ENCODE results near the gene YARS1. TPM values are rescaled to one million over a fixed set of nuclear protein-coding genes. Genes with fewer than 3 reads are reported as not detected.

Gene YARS1
- total RNA-seq (2014; rRNA removed; shearing (Covaris generic)), result 81.3 and 91.7 TPM in 2 replicates

DNA sequence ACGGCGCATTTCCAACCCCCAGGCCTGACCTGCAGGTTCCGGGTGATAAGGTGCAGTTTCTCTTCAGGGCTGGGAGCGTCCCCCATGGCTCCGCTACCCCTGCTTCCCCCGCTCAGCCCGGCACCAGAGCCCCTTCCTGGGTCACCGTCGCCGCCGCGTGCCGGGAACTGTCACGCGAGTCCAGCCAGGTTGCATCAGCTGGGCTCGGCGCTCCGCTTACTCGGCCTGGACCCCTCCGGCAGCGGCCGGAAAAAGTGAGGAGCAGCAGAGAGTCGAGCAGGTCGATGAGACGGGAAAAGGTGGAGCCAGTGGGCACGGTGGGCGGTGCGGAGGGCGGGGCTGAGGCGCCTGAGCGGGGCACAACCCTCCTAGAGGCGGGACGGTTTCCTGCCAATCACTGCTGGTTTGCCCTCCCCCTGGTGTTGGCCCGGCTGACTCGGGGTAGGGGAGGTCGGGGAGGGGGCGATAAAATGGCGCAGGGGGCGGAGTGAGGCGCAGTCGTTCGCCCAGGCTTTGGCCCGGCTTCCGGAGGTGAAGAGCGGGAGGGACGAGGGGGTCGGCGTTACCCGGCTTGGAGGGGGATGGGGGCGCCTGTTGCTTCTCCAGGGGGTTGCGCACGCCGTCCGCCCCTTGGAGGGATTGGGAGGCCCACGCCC lies at the start of gene YARS1, which contains the start of gene S100PBP:
YARS1 (minus strand) TSS at position 200 of the 656 bp plus-strand sequence; CDS start at position 86, 114 bp downstream.
S100PBP (plus strand) TSS at position 495 of the 656 bp plus-strand sequence. CDS start 8,447 bp downstream, outside the sequence.
- Histone ChIP-seq H3K27ac (peak within 1 kb of the TSS; percentile 97), H3K36me3 (no peaks in the 10 kb centered on the region), H3K4me3 (peak within 1 kb of the TSS; percentile 88), H3K4me1 (peaks cover 2% of the 10 kb centered on the region; the same call in 1 of the 2 replicates), H3K9me3 (replicated peaks) (no peaks in the 10 kb centered on the region), H3K27me3 (no peaks in the 10 kb centered on the region)
- peak; percentile 99 to 100 for DNase-seq

DNA sequence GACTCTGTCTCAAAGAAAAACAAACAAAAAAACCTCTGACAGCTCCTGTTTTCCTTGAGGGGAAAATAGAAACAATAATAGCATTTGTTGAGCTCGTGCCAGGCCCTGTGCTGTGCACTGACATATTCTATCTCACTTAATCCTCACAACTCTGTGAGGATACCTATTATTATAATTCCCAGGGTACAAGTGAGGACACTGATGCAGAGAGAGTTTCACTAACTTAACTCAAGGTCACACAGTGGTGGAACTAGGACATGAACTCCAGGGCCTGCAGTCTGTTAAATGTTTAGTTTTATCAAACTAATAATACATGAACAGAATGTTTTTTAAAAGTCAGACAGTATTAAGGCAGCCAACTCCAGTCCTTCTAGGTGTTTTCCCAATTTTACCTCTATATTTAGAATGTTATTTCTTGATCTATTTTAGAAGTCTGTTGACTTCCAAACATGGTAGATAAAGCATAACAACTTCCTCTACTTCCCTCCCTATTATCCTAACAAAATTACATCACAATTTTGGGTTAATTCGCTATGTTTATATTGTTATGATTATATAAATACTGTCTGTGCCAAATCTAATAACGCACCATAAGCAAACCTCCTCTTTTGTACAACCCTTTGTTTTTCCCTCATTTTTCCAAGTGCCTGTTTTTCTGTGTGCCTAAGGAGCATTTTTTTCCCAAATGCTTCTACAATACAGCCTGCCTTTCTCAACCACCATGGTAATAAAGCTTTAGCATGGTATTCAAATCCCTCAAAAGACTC lies 48.7 kb upstream of the YARS1 start:
- peaks cover 63% of the 10 kb centered on the region for H3K36me3 ChIP-seq
- no peak overlapping the region for H3K27ac ChIP-seq
- H3K4me1 ChIP-seq, result peaks cover 9% of the 10 kb centered on the region; the same call in 1 of the 2 replicates
- no peaks in the 10 kb centered on the region for H3K9me3 ChIP-seq (replicated peaks)
- H3K4me3 ChIP-seq, result no peak overlapping the region
- H3K27me3 ChIP-seq, result no peaks in the 10 kb centered on the region
- no peak for DNase-seq

DNA sequence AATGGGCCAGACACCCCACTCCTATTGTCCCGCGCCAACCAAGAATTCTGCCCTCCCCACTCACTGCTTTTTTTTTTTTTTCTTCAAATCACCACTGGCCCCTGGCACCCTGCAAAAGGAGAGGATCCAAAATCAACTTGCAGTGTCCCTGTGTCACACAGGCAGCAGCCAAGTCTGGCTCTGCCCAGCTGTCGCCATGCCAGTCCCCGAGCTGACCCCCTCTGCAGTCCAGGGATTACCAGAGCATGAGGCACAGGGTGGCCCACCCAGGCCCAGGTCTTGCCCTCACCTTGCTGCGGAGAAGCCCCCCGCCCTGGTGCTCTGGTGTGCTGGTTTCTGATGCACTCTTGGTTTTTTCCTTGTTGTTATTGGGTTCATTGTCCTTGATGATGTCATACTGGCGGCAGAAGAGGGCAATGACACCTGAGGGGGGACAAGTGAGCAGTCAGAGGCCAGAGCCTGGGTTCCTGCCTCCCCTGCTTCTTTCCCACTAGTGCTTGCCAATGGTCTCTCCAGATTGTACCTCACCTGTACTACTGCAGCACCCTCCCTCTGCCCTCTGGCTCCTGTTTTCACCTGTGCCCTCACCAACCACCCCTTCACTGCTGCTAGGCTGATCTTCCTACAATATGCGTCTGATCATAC lies 47.3 kb upstream of the YARS1 start:
- peaks cover 10% of the 10 kb centered on the region for H3K4me1 ChIP-seq
- H3K27ac ChIP-seq, result no peak overlapping the region
- no peak overlapping the region for H3K4me3 ChIP-seq
- no peak for DNase-seq
- H3K36me3 ChIP-seq, result peaks cover 68% of the 10 kb centered on the region
- no peaks in the 10 kb centered on the region for H3K27me3 ChIP-seq
- H3K9me3 ChIP-seq (replicated peaks), result no peaks in the 10 kb centered on the region

DNA sequence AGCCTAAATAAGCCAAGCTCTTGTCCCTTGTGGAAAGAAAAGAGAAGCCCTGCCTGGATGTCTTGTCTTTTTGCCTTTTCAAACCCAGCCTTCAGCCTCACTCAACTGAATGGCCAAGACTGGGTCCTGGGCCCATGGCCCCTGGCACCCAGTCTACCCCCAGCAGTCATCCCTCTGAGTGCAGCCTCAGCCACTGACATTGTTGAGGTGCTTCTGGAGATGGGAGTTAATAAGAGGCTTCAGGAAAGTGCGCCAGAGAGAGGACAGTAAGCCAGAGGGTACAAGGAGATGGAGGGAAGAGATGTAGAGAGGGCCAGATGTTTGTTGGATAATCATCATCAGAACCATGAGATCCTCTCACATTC lies 46.7 kb upstream of the YARS1 start:
- Histone ChIP-seq H3K4me3 (no peak overlapping the region), H3K27me3 (no peaks in the 10 kb centered on the region), H3K9me3 (replicated peaks) (no peaks in the 10 kb centered on the region), H3K27ac (no peak overlapping the region), H3K36me3 (peaks cover 68% of the 10 kb centered on the region), H3K4me1 (peaks cover 7% of the 10 kb centered on the region)
- no peak for DNase-seq

DNA sequence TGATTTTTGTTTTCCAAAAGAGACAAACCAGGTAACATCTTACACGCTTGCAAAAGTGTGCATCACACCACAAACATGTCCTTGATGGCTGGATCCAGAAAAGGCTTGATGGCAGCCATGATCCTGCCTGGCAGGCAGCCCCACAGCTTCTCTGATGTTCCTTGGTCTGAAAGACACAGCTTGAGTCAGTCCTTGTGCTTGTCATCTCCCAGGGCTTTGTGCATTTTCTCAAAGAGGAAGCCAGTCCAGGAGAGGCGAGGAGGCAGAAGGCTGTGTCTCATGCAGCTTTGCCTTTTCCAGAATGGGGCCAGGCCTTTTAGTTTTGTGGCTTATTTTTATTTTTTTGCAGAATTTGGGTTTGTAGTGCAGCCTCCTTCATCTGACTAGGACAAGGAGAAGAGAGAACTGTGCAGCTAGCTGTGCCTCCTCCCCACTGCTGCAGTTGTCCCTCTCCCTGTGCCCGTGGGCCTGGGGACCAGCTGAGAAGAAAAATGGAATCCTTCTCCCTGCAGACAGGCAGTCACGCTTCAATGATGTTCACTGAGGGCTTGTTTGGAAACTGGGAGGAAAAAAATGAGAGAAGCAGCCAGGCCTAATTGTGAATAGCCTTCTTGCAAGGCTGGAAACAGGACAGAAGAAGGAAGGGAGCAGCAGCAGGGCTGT lies 46.2 kb upstream of the YARS1 start:
- no peak for DNase-seq
- no peaks in the 10 kb centered on the region for H3K9me3 ChIP-seq (replicated peaks)
- peaks cover 7% of the 10 kb centered on the region for H3K4me1 ChIP-seq
- no peaks in the 10 kb centered on the region for H3K27me3 ChIP-seq
- H3K36me3 ChIP-seq, result peaks cover 66% of the 10 kb centered on the region
- H3K4me3 ChIP-seq, result no peak overlapping the region
- no peak overlapping the region for H3K27ac ChIP-seq

DNA sequence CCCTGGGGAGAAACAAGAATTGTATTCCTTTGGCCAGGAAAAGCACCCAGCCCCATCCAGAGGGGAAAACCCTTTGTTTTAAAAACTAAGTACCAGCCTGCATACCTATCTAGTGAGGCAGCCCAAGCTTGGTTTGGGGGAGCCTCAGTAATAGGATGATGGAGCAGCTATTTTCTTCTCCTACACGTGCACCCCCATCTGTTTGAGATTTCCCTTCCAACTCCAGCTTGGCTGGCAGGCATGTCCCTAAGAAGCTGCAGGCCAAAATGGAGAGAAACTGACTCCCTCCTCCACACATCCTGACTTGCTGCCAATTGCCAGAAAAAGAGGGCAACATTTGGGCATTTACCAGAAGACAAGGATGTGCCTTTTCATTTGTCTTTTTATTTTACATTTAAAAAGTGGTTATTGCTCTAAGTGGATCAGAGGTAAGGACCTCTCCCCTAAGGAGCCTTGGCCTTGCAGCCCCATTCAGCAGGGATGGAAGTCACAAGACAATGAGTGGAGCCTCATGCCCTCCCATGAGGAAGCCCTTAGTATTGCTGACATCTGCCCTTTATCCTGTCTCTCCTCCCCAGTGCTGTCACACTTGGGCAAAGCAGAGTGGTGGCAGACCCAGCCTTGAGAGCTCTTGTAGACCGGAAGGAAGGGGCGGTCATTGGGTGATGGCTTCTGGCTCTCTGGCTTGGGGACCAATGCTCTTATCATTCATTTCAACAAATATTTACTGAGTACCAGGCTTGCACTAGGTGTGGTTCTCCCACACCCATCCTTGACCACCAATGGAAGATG lies 44.9 kb upstream of the YARS1 start:
- no peak overlapping the region for H3K4me3 ChIP-seq
- no peaks in the 10 kb centered on the region for H3K27me3 ChIP-seq
- H3K9me3 ChIP-seq (replicated peaks), result no peaks in the 10 kb centered on the region
- H3K36me3 ChIP-seq, result peaks cover 58% of the 10 kb centered on the region
- H3K27ac ChIP-seq, result no peak overlapping the region
- H3K4me1 ChIP-seq, result peaks cover 7% of the 10 kb centered on the region
- no peak for DNase-seq

DNA sequence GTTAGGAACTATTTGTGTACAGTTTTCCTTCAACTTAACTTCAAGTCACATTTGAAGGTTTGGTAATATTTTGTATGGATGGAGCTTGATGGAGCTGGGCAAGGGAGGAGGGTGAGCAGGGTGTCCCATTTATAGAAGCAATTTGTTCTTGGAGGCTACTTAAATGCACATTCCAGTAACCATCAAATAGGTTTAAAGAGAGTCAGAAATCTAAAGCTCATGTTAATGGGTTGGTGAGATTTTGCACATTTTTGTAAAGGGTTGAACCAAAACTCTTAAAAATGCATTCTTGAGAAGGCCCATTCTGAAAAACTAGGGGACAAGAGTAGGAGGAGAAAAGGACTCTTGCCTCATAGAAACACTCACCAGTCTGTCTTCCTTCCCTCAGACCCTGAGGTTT lies 43.4 kb upstream of the YARS1 start:
- no peak for DNase-seq
- Histone ChIP-seq H3K4me3 (no peak overlapping the region), H3K9me3 (replicated peaks) (no peaks in the 10 kb centered on the region), H3K27me3 (no peaks in the 10 kb centered on the region), H3K4me1 (peaks cover 7% of the 10 kb centered on the region), H3K36me3 (peaks cover 58% of the 10 kb centered on the region), H3K27ac (no peak overlapping the region)

DNA sequence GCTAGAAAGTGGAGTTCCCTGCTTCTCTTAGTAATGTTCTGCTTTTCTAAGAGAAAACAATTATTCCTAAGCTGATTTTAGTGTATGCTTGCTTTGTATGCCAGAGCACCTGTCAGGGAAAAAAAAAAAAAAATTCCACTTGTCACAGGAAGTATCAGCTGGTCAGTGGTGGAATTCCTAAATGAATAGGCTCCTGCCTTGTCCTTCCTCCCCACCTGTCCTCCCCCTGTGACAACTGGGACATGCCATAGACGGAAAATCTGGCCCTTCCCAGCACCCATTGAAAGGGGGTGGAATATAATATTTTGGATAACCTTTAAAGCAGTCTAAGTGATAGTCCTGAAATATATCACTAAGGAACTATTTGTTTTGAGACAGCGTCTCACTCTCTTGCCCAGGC lies 42.8 kb upstream of the YARS1 start:
- peak; percentile 57 to 70 for DNase-seq

DNA sequence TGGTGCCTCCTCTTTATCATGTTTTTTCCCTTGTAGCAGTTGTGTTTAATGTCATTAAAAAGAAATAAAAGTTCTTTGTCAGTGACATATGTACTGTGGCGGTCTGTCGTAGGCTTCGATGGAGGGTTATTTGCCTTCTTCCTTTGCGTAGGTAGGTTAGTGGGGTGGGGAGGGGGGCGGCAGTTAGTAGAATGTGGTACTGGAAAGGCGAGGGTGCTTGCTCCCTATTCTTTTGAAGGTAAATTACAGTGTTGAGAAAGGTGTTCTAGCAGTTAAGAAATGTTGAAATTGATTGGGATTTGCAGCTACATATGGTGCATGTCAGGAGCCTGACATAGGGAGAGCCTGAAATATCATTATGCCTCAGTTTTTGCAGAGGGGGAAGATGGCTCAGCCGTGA lies 41.6 kb upstream of the YARS1 start:
- Histone ChIP-seq H3K4me3 (no peak overlapping the region), H3K4me1 (peaks cover 7% of the 10 kb centered on the region), H3K27ac (no peak overlapping the region), H3K27me3 (no peaks in the 10 kb centered on the region), H3K36me3 (peaks cover 52% of the 10 kb centered on the region), H3K9me3 (replicated peaks) (no peaks in the 10 kb centered on the region)
- no peak for DNase-seq

More for the DNA sequence above, 42.8 kb upstream of the YARS1 start:
- Histone ChIP-seq H3K27ac (no peak overlapping the region), H3K4me1 (peaks cover 7% of the 10 kb centered on the region), H3K36me3 (peaks cover 54% of the 10 kb centered on the region), H3K27me3 (no peaks in the 10 kb centered on the region), H3K9me3 (replicated peaks) (no peaks in the 10 kb centered on the region), H3K4me3 (no peak overlapping the region)

DNA sequence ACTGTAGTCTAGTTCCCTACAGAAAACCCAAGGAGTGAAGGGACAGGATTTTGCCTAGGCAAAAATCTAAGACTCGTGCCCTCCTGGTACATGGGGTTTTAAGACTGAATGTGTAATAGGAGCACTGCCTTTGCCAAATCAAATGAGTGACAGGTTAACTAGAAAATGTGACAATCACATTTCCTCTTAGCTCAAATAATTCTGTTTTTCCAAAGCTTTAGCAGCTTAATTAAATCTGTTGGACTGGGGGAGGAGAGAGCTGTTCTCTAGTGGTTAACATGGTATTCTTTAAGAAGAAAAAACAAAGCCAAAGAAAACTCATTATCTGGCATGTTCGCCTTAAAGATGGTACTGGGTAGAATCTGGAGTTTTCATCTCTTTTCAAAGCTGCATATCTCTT lies 41.0 kb upstream of the YARS1 start:
- no peak overlapping the region for H3K4me3 ChIP-seq
- no peak for DNase-seq
- peaks cover 45% of the 10 kb centered on the region for H3K36me3 ChIP-seq
- no peak overlapping the region for H3K27ac ChIP-seq
- peaks cover 7% of the 10 kb centered on the region for H3K4me1 ChIP-seq
- no peaks in the 10 kb centered on the region for H3K9me3 ChIP-seq (replicated peaks)
- no peaks in the 10 kb centered on the region for H3K27me3 ChIP-seq

DNA sequence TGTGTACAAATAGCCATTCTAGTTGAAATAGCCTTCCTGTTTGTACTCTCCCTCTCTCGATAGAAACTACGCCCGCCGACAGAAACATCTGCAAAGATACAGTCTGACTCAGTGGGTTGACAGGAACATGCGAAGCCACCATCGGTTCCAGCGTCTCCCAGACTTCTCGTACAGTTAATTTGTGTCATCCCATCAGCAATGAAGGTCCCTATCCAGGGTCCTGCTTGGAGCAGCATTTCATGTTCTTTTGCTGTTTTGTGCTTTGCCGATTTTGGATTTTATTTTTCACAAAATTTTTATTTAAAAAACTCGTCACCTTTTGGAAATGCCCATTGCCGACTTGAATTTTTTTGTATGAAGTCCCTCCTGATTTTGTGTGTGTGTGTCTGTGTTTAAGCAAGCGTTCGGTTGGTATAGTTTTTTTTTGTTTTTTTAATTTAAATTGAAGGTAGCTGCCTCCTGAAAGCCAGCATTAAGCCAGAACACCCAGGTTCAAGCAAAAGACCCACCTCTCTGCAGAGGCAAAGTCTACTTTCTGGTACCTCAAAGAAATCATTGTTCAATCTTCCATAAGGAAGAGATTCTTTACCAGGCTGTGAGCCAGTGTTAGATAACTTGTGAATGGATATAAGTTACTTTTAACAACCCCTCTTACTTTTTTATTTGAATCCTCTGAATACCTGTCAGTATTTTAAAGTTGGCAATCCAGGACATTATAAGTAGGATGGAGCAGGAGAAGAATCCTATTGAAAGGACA lies 38.9 kb upstream of the YARS1 start:
- Histone ChIP-seq H3K27me3 (no peaks in the 10 kb centered on the region), H3K36me3 (peaks cover 30% of the 10 kb centered on the region), H3K4me3 (no peak overlapping the region), H3K9me3 (replicated peaks) (no peaks in the 10 kb centered on the region), H3K4me1 (peaks cover 7% of the 10 kb centered on the region), H3K27ac (no peak overlapping the region)
- DNase-seq, result no peak

DNA sequence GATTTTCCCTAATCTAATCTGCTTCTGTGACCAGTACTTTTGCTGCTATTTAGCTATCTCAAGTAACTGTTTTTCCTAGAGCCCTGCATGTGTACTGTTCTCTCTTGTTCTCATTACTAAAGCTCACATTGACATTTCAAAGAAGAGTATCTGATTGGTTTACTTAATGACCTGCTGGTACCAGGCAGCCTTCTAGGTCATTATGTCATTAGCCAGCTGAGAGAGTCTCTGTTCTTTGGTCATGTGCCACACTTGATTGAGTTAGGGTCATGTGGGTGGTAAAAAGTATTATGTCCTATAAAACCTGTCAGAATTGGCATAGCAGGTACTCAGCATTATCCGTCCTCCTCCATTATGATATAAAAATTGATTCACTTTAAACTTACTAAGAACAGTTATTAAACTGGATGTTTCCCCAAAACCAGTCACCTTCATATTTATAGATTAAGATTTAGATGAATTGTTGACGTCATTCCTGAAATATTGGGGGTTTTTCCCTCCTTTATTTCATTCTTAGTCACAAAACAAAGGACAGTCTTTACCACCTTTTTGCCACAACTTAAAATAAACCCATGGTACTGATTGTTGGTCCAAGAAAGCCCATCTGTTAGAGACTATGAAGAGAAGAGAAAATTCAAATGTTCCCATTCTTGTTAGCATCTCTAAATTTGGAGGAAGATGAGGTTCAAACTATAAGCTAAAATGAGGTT lies 31.4 kb upstream of the YARS1 start:
- Histone ChIP-seq H3K27me3 (no peaks in the 10 kb centered on the region), H3K4me3 (no peak overlapping the region), H3K4me1 (no peaks in the 10 kb centered on the region), H3K9me3 (replicated peaks) (no peaks in the 10 kb centered on the region; the same call in none of the 2 replicates), H3K36me3 (peaks cover 37% of the 10 kb centered on the region), H3K27ac (no peak overlapping the region)
- no peak for DNase-seq

DNA sequence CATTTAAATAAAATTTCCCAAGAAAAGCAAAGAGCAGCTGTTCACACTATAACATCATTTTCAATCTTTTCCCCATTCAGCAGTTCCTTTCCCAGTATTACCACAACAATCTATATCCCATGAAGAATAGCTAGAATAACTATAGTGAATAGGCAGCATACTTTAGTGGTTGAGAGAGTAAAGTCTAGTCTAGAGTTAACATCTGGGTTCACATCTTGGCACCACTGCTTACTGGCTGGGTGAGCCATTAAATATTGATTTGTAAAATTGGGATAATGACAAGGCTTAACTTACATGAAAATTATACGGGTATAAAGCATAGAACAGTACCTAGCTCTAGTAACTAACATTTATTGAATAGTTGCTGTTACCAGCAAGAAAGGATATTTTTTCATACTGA lies 14.7 kb upstream of the YARS1 start:
- peaks cover 65% of the 10 kb centered on the region for H3K36me3 ChIP-seq
- no peak overlapping the region for H3K27ac ChIP-seq
- no peaks in the 10 kb centered on the region for H3K27me3 ChIP-seq
- H3K4me3 ChIP-seq, result no peak overlapping the region
- H3K9me3 ChIP-seq (replicated peaks), result no peaks in the 10 kb centered on the region
- H3K4me1 ChIP-seq, result no peaks in the 10 kb centered on the region
- DNase-seq, result no peak

Data from SJCRH30 (cell line).